Measurements from ENCODE around the gene SPSB4. TPM values are rescaled to one million over a fixed set of nuclear protein-coding genes. Genes with fewer than 3 reads are reported as not detected.
"Not testable (repeated sequence)": the region's sequence is repeated elsewhere in the genome, so short reads cannot be mapped to it uniquely, and the experiment has no call there.

SPSB4 gene
- total RNA-seq, 1 donor from 2014 or later = 0.58 TPM

- H3K4me3 ChIP-seq (ENCODE audit: low read depth, low read length) = no peak overlapping the region
- TF ChIP-seq, protein P1, sequence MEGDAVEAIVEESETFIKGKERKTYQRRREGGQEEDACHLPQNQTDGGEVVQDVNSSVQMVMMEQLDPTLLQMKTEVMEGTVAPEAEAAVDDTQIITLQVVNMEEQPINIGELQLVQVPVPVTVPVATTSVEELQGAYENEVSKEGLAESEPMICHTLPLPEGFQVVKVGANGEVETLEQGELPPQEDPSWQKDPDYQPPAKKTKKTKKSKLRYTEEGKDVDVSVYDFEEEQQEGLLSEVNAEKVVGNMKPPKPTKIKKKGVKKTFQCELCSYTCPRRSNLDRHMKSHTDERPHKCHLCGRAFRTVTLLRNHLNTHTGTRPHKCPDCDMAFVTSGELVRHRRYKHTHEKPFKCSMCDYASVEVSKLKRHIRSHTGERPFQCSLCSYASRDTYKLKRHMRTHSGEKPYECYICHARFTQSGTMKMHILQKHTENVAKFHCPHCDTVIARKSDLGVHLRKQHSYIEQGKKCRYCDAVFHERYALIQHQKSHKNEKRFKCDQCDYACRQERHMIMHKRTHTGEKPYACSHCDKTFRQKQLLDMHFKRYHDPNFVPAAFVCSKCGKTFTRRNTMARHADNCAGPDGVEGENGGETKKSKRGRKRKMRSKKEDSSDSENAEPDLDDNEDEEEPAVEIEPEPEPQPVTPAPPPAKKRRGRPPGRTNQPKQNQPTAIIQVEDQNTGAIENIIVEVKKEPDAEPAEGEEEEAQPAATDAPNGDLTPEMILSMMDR (conservative IDR thresholded peaks at IDR 0.05; ENCODE audit: low read depth, low read length) = no peak
- DNase-seq (ENCODE audit: low read depth) = no peak
These were observed 55.7 kb downstream of the SPSB4 start for GRCh38 chr3:141106842-141107241.

GRCh38 chr3:141108039-141108438 lies 56.9 kb downstream of the SPSB4 start:
- peak; percentile 15 for DNase-seq (ENCODE audit: low read depth)
- TF ChIP-seq, protein P1 (conservative IDR thresholded peaks at IDR 0.05; ENCODE audit: low read depth, low read length) = no peak
- no peak overlapping the region for H3K4me3 ChIP-seq (ENCODE audit: low read depth, low read length)

GRCh38 chr3:141109751-141110150 lies 58.6 kb downstream of the SPSB4 start:
- no peak overlapping the region for H3K4me3 ChIP-seq (ENCODE audit: low read depth, low read length)
- TF ChIP-seq, protein P1 (conservative IDR thresholded peaks at IDR 0.05; ENCODE audit: low read depth, low read length) = peak; percentile 4
- DNase-seq (ENCODE audit: low read depth) = no peak

DNA sequence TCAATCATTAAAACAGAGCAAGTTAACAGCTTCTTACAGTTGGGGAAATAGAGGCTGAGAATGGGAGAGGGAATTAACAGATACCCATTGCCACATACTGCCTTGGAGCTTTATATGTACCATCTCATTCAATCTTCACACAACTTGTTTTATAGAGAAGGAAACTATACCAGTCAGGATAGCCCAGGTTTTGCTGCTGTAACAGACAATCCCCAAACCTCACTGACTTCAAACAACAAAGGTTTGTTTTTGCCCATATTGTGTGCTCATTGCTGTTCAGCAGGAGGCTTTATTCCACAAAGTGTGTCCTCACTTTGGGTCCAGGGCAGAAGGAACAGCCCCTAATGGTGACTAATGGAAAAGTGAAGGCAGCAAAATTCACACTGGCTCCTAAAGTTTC lies 59.2 kb downstream of the SPSB4 start:
- no peak for DNase-seq (ENCODE audit: low read depth)
- TF ChIP-seq, protein P1 (conservative IDR thresholded peaks at IDR 0.05; ENCODE audit: low read depth, low read length) = no peak
- H3K4me3 ChIP-seq (ENCODE audit: low read depth, low read length) = no peak overlapping the region

GRCh38 chr3:141111364-141112155 lies 60.4 kb downstream of the SPSB4 start:
- DNase-seq (ENCODE audit: low read depth) = no peak
- no peak overlapping the region for H3K4me3 ChIP-seq (ENCODE audit: low read depth, low read length)
- TF ChIP-seq, protein P1 (conservative IDR thresholded peaks at IDR 0.05; ENCODE audit: low read depth, low read length) = no peak

DNA sequence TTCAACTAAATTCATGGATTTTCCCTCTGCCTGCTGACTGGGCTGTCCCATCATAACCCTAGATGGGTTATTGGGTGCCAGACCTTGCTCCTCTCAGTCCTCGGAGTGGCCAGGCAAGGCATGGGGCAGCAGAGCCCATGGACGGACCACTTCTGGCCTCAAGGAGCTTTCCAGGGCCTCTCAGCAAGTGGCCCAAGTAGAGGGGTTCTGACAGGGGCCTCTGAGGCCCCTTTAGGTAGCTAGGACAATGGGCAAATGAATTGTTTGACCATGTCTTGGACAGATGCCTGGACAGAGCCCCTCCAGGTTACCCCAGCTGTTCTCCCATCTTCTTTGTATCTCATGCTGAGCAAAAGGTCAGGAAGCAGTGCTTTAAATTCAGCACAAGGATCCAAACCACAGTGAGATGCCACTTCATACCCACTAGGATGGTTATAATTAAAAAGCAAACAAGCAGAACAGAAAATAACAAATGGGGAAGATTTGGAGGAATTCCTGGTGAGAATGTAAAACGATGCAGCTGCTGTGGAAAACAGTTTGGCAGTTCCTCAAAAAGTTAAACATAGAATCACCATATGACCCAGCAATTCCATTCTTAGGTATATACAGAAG lies 61.6 kb downstream of the SPSB4 start:
- no peak overlapping the region for H3K4me3 ChIP-seq (ENCODE audit: low read depth, low read length)
- TF ChIP-seq, protein P1 (conservative IDR thresholded peaks at IDR 0.05; ENCODE audit: low read depth, low read length) = no peak
- DNase-seq (ENCODE audit: low read depth) = no peak

DNA sequence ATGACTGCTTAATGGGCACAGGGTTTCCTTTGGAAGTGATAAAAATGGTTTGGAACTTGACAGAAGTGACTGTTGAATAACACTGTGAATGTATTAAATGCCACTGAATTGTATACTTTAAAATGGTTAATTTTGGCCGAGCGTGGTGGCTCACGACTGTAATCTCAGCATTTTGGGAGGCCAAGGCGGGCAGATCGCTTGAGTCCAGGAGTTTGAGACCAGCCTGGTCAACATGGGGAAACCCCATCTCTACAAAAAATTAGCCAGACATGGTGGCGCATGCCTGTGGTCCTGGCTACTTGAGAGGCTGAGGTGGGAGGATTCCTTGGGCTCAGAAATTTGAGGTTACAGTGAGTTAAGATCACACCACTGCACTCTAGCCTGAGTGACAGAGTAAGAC lies 62.5 kb downstream of the SPSB4 start:
- not testable (repeated sequence) for DNase-seq (ENCODE audit: low read depth); H3K4me3 ChIP-seq (ENCODE audit: low read depth, low read length)

All from epithelial cell of proximal tubule (primary cell).